HG03457 (cell line): ENCODE measurements around the gene ERBB2.
"Not testable (repeated sequence)": the region's sequence is repeated elsewhere in the genome, so short reads cannot be mapped to it uniquely, and the experiment has no call there.

Experiments used
- ATAC-seq: cut with Tn5 transposase; IDR thresholded peaks from one replicate; pipeline ENCODE4 v1.9.1; 2021; ENCODE audit warnings: moderate number of reproducible peaks; ENCODE audit not compliant: unreplicated experiment

Gene ERBB2

DNA sequence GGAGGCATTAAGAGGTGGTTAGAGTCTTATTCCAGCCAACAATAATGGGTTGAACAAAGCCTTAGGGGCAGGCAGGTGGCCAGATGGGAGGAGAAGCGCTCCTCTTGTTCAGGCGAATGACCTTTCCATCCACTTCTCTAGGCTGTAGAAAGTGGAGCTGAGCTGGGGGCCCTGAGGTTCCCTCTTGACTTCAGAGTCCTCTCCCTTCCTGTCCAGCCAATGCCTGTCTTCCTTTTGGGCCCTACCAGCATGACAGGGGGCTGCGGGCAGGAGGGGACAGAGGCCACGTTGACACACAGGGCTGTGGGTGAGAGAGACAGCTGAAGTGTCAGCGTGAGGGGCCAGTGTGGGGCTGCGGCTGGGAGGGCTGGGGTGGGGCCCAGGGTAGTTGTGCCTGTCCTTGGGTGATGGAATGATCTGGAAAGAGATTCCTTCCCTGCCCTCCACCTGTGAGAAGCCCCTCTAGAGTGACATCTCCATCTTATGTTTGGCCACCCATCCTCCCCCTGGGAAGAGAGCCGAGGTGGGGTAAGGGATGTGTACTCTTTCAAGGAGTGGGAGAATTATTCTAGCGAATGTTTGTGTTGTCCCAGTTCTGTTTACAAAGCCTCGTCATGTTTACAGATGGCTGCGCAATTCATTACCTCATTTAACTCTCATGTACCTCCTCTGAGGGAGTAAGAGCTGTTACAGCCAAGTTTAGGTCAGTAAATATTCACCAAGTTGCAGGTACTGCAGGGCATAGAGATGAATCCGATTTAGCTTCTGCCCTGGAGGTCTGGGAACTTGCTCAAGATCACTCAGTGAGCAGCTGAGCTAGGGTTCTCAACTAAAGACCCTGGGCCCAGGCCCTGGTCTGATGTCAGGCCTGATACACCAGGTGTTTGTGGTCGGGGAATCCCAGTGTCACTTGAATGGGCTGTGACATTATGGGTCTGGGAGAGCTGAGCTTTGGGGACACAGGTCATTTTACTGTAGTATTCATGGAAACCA is 3.3 kb downstream of the ERBB2 start:
- no peak for ATAC-seq

DNA sequence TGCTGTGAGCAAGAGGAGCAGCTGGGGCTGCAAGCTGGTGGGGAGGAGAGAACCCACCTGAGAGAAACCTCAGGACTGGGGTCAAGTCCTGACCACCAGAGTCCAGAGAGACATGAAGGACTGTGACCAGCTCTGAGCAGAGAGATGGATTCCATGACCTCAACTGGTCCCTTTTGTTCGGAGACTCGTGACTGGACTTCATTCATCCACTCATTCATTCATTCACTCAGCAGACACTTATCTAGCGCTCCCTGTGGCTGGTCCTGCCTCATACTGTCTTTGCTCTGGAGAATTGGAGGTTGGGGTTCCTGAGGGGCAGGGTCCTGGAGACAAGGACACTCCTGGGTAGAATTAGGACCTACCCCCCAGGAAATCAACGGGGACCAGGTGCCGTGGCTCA is 4.0 kb downstream of the ERBB2 start:
- no peak for ATAC-seq

DNA sequence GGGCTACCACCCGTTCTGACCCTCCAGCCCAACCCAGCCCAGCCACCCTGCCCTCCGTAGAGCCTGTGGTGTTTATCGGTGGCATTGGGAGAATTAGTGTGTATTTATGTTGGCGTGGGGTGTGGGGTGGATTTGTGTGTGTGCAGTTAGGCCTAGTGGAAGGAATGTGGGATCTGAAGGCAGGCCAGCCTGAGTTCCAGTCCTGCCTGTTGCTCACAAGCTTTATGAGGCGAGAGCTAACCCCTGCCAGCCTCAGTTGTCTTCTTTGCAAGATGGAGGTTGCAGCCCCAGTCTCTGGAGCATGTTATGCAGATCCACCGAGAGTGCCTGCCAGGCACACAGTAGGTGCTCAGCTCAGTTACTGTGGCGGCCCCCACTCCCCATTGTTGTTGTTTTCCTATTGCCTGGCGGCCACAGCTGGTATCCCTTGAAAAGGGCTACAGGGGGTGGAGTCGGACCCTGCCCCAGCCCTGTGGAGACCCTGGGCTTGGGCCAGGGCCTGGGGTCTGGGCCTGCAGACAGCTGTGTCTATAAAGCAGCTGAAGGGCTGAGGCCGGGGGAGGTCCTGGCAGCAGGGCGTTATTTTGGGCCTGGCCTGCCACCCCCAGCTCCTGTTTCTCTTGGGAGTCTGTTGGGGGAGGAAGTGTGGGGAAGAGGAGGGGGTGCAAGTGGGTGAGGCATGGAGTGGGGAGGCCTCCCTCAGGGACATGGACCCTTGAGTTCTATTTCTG is 5.1 kb downstream of the ERBB2 start:
- ATAC-seq, result no peak

DNA sequence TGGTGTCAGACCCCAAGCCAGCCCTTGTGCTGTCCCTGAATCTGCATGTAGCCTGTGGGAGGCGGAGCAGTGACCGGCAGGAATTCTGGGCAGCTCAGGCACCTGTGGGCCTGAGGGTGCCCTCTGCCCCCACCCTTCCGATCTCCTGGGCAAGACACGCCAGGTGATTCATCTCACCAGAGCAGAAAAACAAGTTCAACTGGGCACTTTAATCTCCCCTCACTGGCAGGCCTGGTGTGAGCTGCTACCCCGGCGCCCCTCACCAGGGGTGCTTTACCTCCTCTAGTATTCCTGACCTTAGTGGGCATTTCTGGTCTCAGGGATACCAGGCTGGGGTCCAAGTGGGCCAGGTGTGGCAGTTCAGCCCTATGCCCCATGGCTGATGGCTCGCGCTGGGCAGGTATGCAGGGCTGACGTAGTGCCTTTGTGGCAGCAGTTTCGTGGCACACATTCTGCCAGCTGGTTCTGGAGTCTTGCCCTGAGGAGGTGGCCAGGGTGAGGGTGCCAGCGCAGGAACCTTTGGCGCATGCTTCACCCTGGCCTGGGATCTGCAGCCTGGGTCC is 6.0 kb downstream of the ERBB2 start:
- ATAC-seq, result no peak

DNA sequence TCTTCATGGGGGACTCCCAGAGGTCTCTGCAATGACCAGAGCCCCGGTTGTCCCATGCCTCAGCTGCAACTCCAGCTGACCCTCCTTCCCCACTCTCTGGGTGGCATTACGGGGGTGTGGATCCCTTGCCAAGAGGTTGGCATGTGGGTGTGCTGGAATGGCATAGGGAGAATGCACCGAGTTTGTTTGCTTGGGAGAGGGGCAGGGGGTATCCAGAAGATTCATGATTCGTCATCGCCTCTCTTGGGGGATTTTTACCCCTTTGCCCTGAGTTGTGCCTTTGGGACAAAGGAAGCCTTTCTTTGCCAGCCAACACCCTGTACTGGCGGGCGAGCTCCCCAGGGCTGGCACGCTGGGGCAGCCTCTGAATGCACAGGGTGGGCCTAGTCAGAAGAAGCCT is 6.5 kb downstream of the ERBB2 start:
- ATAC-seq, result no peak

DNA sequence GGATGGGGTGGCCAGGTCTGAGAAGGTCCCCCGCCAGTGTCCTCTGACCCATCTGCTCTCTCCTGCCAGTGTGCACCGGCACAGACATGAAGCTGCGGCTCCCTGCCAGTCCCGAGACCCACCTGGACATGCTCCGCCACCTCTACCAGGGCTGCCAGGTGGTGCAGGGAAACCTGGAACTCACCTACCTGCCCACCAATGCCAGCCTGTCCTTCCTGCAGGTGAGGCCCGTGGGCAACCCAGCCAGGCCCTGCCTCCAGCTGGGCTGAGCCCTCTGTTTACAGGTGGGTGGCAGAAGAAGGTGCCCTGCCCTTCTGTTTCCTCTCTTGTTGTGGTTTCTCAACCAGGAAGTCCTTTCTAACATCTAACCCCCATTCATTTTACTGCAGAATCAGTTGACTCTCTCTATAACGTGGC is 7.1 kb downstream of the ERBB2 start:
- no peak for ATAC-seq

DNA sequence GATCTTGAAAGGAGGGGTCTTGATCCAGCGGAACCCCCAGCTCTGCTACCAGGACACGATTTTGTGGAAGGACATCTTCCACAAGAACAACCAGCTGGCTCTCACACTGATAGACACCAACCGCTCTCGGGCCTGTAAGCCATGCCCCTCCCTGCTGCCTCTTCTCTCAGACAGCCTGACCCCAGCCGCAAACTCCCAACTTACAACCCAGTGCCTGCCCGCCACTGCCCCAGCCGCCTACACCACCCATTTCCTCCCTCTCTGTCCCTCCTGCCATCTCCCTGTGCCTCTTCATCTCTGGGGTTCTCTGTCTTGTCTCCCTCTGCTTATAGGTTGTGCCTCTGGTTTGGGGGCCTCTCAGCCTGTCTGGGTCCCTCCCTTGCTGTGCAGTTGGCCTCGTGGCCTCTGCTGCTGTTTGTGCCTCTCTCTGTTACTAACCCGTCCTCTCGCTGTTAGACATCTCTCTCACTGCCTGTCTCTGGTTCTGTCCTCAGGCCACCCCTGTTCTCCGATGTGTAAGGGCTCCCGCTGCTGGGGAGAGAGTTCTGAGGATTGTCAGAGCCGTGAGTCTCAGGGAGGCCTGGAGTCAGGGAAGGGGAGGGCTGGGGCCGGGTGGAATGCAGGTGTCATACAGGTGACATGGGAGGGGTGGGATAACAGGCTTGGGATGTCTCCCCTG is 9.6 kb downstream of the ERBB2 start:
- no peak for ATAC-seq

DNA sequence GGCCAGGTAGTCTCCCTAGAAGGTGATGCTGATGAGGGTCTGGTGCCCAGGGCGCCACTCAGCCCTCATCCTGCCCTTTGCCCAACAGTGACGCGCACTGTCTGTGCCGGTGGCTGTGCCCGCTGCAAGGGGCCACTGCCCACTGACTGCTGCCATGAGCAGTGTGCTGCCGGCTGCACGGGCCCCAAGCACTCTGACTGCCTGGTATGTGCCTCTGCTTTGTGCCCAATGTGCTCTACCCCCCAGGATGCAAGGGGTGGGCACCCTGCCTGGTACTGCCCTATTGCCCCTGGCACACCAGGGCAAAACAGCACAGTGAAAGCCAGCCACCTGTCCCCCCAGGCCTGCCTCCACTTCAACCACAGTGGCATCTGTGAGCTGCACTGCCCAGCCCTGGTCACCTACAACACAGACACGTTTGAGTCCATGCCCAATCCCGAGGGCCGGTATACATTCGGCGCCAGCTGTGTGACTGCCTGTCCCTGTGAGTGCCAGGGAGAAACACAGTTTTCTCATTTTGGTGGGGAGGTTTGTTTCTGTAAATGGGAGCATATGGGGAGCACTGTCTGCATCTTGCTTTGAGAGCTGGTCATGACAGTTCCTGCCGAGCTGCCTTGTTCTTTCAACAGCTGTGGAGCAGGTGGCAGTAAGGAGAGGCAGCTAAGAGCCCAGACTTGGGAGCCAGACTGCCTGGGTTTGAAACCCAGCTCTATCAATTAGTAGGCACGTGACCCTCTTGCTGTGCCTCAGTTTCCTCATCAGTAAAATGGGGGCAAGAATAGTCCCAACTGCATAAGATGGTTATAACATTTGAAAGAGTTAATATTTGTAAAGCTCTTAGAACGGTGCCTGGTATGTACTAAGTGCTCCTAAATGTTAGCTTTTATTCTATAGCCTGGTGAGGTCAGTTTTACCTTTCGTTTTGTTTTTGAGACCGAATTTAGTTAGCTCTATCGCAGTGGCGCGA is 10.4 kb downstream of the ERBB2 start:
- ATAC-seq, result no peak

DNA sequence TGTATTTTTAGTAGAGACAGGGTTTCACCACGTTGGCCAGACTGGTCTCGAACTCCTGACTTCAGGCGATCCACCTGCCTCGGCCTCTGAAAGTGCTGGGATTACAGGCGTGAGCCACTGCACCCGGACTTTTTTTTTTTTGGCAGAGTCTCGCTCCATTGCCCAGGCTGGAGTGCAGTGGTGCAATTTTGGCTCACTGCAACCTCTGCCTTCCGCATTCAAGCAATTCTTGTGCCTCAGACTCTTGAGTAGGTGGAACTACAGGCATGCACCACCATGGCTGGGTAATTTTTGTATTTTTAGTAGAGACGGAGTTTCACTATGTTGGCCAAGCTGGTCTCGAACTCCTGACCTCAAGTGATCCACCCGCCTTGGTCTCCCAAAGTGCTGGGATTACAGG is 11.2 kb downstream of the ERBB2 start:
- ATAC-seq, result not testable (repeated sequence)

DNA sequence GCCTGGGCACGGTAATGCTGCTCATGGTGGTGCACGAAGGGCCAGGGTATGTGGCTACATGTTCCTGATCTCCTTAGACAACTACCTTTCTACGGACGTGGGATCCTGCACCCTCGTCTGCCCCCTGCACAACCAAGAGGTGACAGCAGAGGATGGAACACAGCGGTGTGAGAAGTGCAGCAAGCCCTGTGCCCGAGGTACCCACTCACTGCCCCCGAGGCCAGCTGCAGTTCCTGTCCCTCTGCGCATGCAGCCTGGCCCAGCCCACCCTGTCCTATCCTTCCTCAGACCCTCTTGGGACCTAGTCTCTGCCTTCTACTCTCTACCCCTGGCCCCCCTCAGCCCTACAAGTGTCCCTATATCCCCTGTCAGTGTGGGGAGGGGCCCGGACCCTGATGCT is 12.0 kb downstream of the ERBB2 start:
- ATAC-seq, result no peak

DNA sequence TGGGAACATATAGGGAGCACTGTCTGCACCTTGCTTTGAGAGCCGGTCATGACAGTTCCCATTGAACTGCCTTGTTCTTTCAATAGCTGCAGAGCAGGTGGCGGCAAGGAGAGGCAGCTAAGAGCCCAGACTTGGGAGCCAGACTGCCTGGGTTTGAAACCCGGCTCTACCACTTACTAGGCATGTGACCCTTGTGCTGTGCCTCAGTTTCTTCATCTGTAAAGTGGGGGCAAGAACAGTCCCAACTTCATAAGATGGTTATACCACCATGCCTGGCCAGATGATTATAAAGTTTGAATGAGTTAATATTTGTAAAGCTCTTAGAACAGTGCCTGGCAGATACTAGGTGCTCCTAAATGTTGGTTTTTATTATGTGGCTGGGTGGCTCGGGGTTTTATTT is 14.4 kb downstream of the ERBB2 start:
- no peak for ATAC-seq

DNA sequence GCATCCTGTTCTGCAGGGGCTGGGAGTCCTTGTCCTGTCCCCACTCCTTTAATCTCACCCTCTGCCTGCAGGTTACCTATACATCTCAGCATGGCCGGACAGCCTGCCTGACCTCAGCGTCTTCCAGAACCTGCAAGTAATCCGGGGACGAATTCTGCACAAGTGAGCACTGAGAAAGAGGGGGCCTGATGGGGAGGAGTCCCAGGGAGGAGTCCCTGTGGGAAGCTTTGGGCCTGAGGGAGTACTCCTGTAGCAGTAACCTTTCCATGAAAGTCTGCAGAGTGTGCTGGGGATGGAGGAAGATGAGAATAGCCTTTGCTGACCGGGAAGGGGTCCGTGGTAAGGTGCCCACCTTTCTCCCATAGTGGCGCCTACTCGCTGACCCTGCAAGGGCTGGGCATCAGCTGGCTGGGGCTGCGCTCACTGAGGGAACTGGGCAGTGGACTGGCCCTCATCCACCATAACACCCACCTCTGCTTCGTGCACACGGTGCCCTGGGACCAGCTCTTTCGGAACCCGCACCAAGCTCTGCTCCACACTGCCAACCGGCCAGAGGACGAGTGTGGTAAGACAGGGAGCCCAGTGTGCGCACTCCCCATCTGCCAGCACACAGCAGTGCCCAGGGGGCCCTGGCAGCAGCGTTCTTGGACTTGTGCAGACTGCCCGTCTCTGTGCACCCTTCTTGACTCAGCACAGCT is 15.7 kb downstream of the ERBB2 start:
- no peak for ATAC-seq

DNA sequence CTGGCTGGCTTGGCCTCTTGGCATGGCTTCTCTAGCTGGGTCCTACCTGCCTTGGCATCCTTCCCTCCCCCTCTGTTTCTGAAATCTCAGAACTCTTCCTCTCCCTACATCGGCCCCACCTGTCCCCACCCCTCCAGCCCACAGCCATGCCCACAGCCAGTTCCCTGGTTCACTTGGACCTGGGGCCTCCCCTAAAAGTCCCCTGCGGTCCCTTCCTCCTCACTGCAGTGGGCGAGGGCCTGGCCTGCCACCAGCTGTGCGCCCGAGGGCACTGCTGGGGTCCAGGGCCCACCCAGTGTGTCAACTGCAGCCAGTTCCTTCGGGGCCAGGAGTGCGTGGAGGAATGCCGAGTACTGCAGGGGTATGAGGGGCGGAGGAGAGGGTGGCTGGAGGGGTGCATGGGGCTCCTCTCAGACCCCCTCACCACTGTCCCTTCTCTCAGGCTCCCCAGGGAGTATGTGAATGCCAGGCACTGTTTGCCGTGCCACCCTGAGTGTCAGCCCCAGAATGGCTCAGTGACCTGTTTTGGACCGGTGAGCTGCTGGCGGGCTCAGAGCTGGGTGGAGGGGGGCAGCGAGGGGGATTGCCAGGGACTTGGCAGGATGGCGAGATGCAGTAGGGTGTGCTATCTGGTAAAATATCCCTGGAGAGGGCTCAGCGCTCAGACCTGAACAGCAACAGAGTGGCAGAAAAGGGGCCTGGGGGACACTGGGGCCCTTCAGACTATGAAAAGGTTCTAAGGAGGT is 16.4 kb downstream of the ERBB2 start:
- no peak for ATAC-seq

DNA sequence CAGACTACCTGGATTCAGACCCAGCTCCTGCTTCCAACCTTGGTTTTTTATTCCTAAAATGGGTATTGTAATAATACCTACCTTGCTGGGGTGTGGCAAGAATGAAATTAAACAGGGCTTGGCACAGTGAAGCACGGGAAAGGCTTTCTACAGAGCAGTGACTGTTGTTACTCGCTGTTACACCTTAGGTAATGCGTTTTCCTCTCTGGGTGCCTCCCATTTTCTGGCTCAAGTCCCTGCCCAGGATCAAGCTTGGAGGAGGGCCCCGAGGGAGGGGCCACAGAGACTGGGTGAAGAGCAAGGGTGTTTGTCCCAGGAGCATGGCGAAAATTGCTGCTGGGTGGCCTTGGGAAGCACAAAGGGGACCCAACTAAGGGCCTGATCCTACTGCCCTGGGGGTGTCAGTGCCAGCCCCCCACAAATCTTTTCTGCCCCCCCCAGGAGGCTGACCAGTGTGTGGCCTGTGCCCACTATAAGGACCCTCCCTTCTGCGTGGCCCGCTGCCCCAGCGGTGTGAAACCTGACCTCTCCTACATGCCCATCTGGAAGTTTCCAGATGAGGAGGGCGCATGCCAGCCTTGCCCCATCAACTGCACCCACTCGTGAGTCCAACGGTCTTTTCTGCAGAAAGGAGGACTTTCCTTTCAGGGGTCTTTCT is 17.1 kb downstream of the ERBB2 start:
- ATAC-seq, result no peak

DNA sequence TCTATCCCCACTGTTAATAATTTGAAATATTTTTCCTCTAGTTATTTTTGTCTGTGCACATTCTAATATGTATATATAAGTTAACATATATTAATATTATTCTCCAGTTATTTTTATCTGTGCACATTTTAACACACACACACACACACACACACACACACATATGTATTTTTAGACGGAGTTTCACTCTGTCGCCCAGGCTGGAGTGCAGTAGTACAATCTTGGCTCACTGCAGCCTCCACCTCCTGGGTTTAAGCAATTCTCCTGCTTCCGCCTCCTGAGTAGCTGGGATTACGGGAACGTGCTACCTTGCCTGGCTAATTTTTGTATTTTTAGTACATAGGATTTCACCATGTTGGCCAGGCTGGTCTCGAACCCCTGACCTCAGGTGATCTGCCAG is 17.8 kb downstream of the ERBB2 start:
- ATAC-seq, result no peak

DNA sequence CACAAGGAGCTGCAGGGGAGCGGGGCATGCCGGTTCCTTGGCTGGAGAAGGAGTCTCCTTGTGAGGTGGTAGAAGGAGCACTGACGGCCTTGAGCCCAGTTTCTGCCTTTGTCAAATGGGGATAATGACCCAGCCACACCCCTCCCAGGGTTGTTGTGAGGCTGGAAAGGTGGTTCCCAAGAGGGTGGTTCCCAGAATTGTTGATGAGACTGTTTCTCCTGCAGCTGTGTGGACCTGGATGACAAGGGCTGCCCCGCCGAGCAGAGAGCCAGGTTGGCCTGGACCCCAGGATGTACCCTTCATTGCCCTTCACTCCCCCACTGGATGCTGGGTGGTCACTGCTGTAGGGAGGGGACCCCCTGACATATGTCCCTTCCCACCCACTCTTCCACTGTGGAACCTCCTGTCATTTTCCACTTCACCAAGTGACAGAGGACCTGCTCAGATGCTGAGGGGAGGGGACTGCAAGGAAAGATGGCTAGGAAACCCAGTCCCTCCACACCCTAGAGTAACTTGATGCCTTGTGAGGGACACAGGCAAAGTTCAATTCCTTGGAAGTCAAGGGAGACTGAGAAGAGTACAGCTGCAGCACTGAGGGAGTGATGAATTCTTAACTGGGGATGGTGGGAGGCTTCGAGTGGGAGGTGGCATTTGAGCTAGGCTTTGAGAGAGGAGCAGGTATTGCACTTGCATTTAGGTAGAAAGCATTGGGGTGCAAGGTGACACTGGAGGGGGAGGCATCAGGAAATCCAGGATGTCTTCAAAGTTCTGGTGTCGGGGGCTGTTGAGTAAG is 19.9 kb downstream of the ERBB2 start:
- ATAC-seq, result no peak

DNA sequence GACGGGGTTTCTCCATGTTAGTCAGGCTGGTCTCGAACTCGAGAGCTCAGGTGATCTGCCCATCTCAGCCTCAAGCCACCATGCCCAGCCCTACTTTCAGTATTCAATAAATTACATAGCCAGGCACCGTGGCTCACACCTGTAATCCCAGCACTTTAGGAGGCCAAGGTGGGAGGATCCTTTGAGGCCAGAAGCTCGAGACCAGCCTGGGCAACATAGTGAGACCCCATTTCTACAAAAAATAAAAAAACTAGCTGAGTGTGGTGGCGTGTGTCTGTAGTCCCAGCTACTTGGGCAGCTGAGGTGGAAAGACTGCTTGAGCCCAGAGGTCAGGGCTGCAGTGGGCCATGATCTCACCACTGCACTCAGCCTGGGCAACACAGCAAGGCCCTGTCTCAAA is 22.2 kb downstream of the ERBB2 start:
- no peak for ATAC-seq
